Adrenal gland (tissue), 19 donors: ENCODE data around the gene PSMG4. TPM values are rescaled to one million over a fixed set of nuclear protein-coding genes. Genes with fewer than 3 reads are reported as not detected.
A peak's percentile ranks its signal among the peaks of the same experiment; 100 is the strongest.

Source experiments
- DNase-seq, 7 donors: peaks; one replicate each; pipeline ENCODE4 v3.0.0-alpha.2; 2019 to 2020
- H3K27ac ChIP-seq, 5 donors: fragments of 200-600 bp; sonication (generic) in 4 of 5; 1 replicate in 3 of 5; 2 replicates in 2 of 5; pipeline versions ENCODE4 v1.5.1 to v1.8.0; 2016 to 2020; ENCODE audit warnings: mild to moderate bottlenecking in 1 of 5
- H3K27me3 ChIP-seq: fragments of 200-600 bp; 2 replicates; pipeline ENCODE4 v1.8.0; 2021
- H3K36me3 ChIP-seq, 2 donors: fragments of 200-600 bp; replicated peaks in 1 of 2; 1 replicate in 1 of 2; 2 replicates in 1 of 2; pipeline versions ENCODE4 v1.5.1 to v1.8.0; 2018 to 2022
- H3K4me1 ChIP-seq, 2 donors: fragments of 200-600 bp; replicated peaks in 1 of 2; 1 replicate in 1 of 2; 2 replicates in 1 of 2; pipeline versions ENCODE4 v1.5.1 to v1.8.0; 2018 to 2021
- H3K4me3 ChIP-seq, 4 donors: fragments of 200-600 bp; sonication (generic) in 3 of 4; one replicate each; pipeline ENCODE4 v1.5.1; 2016 to 2018
- H3K9me3 ChIP-seq, 3 donors: fragments of 200-600 bp; sonication (generic) in 1 of 3; replicated peaks in 1 of 3; 1 replicate in 2 of 3; 2 replicates in 1 of 3; pipeline versions ENCODE4 v1.5.1 to v1.8.0; 2016 to 2021
- CTCF ChIP-seq, 6 experiments: fragments of 450-650 bp in 4 of 6; fragments of 200-600 bp in 2 of 6; sonication (generic) in 1 of 6; IDR thresholded peaks; 1 replicate in 5 of 6; 2 replicates in 1 of 6; pipeline versions ENCODE4 v1.5.1 to v1.8.0; 2016 to 2021; ENCODE audit warnings: antibody characterized with exemption in 6 of 6, mild to moderate bottlenecking in 2 of 6, moderate library complexity in 1 of 6
- POLR2A ChIP-seq, 2 donors: fragments of 450-650 bp; IDR thresholded peaks; one replicate each; pipeline ENCODE4 v1.6.1; 2017; ENCODE audit warnings: antibody characterized with exemption in 2 of 2, mild to moderate bottlenecking in 2 of 2, moderate library complexity in 1 of 2
- WGBS, 4 donors: extraction: QIAGEN DNeasy Blood & Tissue Kit in 2 of 4; methylation state at CpG; one replicate each; pipeline versions ENCODE4 v1.1.5 to v1.1.7; 2013 to 2017; 5-methylcytosine and 5-hydroxymethylcytosine counted together
- intact Hi-C, 2 donors: fragments of 100-400 bp; cut with DNase I; formaldehyde crosslinking; loops; one replicate each; pipeline versions ENCODE4 v1.14.1 to v1.15.0; 2022 to 2023
- long read RNA-seq, 10 donors: library from polyadenylated mRNA in 3 of 10; unstranded in 2 of 10; stranded (forward) in 1 of 10; transcript quantifications; one replicate each; pipeline ENCODE4 v2.0.0 and lab custom pipeline, GENCODE V29; 2021 to 2026
- polyA plus RNA-seq, 3 donors: library from polyadenylated mRNA; stranded (reverse); fragments of 200-250 nt in 2 of 3; fragments of 350-450 nt in 1 of 3; fragmentation: Illumina TruSeq in 1 of 3; extraction: RNeasy Lipid Tissue Mini Kit (QIAGEN cat#74804) in 1 of 3; gene quantifications; one replicate each; pipeline ENCODE4 v1.2.3, GENCODE V29; 2013 to 2014
- total RNA-seq, 9 donors: library from RNA; depleted of rRNA in 4 of 9; stranded (reverse); fragments of >200 nt in 4 of 9; fragments of 120-200 nt in 1 of 9; fragmentation: NEBNext Ultra II Directional in 1 of 9; extraction: Animal tissue kit (Norgen Biotek cat#: 25700) in 1 of 9; gene quantifications; one replicate each; pipeline versions ENCODE4 v1.1.0 to v1.2.4, GENCODE V29; 2013 to 2023
- donor health status: healthy with polysubstance abuse.
- donor health status: Bipolar disorder and iron deficiency.
- donor health status: DM: yes; HTN: yes; CAD: no.
- donor health status: DM: no; HTN: no; CAD: no.
- donor health status: DM: no; HTN: no; CAD: no.
- donor health status: DM: yes; HTN: yes; CAD: no.

Gene PSMG4
- 10 to 100 TPM in 8 of 9 donors, 1 to 10 TPM in 1; 4.9 to 23.6 (median 19.5) TPM for total RNA-seq
- polyA plus RNA-seq, result 10 to 100 TPM; 17.9 to 87.5 (median 55.7) TPM
- long read RNA-seq, donor 1, full-length matches to known transcripts, result 20 of 20 reads
- long read RNA-seq, donor 1, partial matches to known transcripts, result 0 of 20 reads
- long read RNA-seq, donor 1, other reads (novel, unspliced or antisense), result 0 of 20 reads
- long read RNA-seq, donor 2, transcript PSMG4-206 (3 exons, 838 nt), result major isoform, 9 of 11 reads
- long read RNA-seq, donor 2, partial matches to known transcripts, result 0 of 11 reads
- long read RNA-seq, donor 2, other reads (novel, unspliced or antisense), result 0 of 11 reads
- long read RNA-seq, donor 3, transcript PSMG4-206 (3 exons, 838 nt), result major isoform, 9 of 12 reads
- long read RNA-seq, donor 3, partial matches to known transcripts, result 0 of 12 reads
- long read RNA-seq, donor 3, other reads (novel, unspliced or antisense), result 0 of 12 reads
- long read RNA-seq, donor 4, transcript PSMG4-206 (3 exons, 838 nt), result major isoform, 17 of 25 reads
- long read RNA-seq, donor 4, transcript PSMG4-205 (4 exons, 629 nt), result minor isoform, 6 of 25 reads
- long read RNA-seq, donor 4, partial matches to known transcripts, result 0 of 25 reads
- long read RNA-seq, donor 4, other reads (novel, unspliced or antisense), result 2 of 25 reads
- long read RNA-seq, donor 5, transcript PSMG4-206 (3 exons, 838 nt), result major isoform, 31 of 37 reads
- long read RNA-seq, donor 5, partial matches to known transcripts, result 0 of 37 reads
- long read RNA-seq, donor 5, other reads (novel, unspliced or antisense), result 4 of 37 reads
- long read RNA-seq, donor 6, transcript PSMG4-206 (3 exons, 838 nt), result major isoform, 11 of 16 reads
- long read RNA-seq, donor 6, partial matches to known transcripts, result 0 of 16 reads
- long read RNA-seq, donor 6, other reads (novel, unspliced or antisense), result 3 of 16 reads
- long read RNA-seq, donor 7, transcript PSMG4-206 (3 exons, 838 nt), result major isoform, 9 of 11 reads
- long read RNA-seq, donor 7, partial matches to known transcripts, result 0 of 11 reads
- long read RNA-seq, donor 7, other reads (novel, unspliced or antisense), result 0 of 11 reads
- long read RNA-seq, donor 8, transcript PSMG4-206 (3 exons, 838 nt), result major isoform, 9 of 11 reads
- long read RNA-seq, donor 8, partial matches to known transcripts, result 0 of 11 reads
- long read RNA-seq, donor 8, other reads (novel, unspliced or antisense), result 0 of 11 reads
- long read RNA-seq, donor 9, transcript PSMG4-206 (3 exons, 838 nt), result major isoform, 9 of 10 reads
- long read RNA-seq, donor 9, partial matches to known transcripts, result 0 of 10 reads
- long read RNA-seq, donor 9, other reads (novel, unspliced or antisense), result 0 of 10 reads
- long read RNA-seq, donor 10, transcript PSMG4-206 (3 exons, 838 nt), result major isoform, 5 of 6 reads
- long read RNA-seq, donor 10, partial matches to known transcripts, result 0 of 6 reads
- long read RNA-seq, donor 10, other reads (novel, unspliced or antisense), result 0 of 6 reads

GRCh38 chr6:3258720-3259490 is at the start of gene PSMG4:
Gene PSMG4 (plus strand): TSS chr6:3258947. CDS start chr6:3259023, 76 bp downstream.
- Histone ChIP-seq H3K4me3 (peak within 1 kb of the TSS; percentile 75 to 97 (median 92)), H3K27me3 (no peaks in the 10 kb centered on the region), H3K27ac (peak within 1 kb of the TSS; percentile 30 to 88 (median 79)), H3K36me3 (peaks cover 0 to 4% of the 10 kb centered on the region in 2 donors), H3K9me3 (no peaks in the 10 kb centered on the region), H3K4me1 (peaks cover 14 to 38% of the 10 kb centered on the region in 2 donors)
- 0 to 1% (median 0%) methylated on average over 4 to 80 of the region's 80 CpGs for WGBS, 4 donors
- intact Hi-C loops, result no loop called here
- peak; percentile 44 to 50 for TF ChIP-seq POLR2A (IDR thresholded peaks at IDR 0.05)
- TF ChIP-seq CTCF (IDR thresholded peaks at IDR 0.05), result peak in 1 of 6 experiments; percentile 7
- peak; percentile 94 to 97 (median 96) for DNase-seq

GRCh38 chr6:3209114-3210023 is 49.4 kb upstream of the PSMG4 start:
- H3K9me3 ChIP-seq, result no peaks in the 10 kb centered on the region
- H3K27ac ChIP-seq, result no peak overlapping the region
- no peaks in the 10 kb centered on the region for H3K4me1 ChIP-seq
- intact Hi-C loops, result no loop called here
- WGBS, 4 donors, result 53 to 64% (median 58%) methylated on average over 17 of the region's 17 CpGs
- no peaks in the 10 kb centered on the region for H3K36me3 ChIP-seq
- H3K27me3 ChIP-seq, result no peaks in the 10 kb centered on the region
- peak in 5 of 7 donors; percentile 36 to 80 (median 47) for DNase-seq
- no peak overlapping the region for H3K4me3 ChIP-seq
- TF ChIP-seq POLR2A (IDR thresholded peaks at IDR 0.05), result no peak
- TF ChIP-seq CTCF (IDR thresholded peaks at IDR 0.05), result no peak

- TF ChIP-seq CTCF (IDR thresholded peaks at IDR 0.05) (no peak), POLR2A (IDR thresholded peaks at IDR 0.05) (no peak)
- H3K4me1 ChIP-seq, result no peaks in the 10 kb centered on the region
- intact Hi-C loops, result no loop called here
- H3K36me3 ChIP-seq, result no peaks in the 10 kb centered on the region
- H3K27me3 ChIP-seq, result no peaks in the 10 kb centered on the region
- 84 to 87% (median 86%) methylated on average over 5 to 9 of the region's 9 CpGs for WGBS, 4 donors
- no peak for DNase-seq
- no peaks in the 10 kb centered on the region for H3K9me3 ChIP-seq
- no peak overlapping the region for H3K4me3 ChIP-seq
- H3K27ac ChIP-seq, result no peak overlapping the region
These were observed 48.6 kb upstream of the PSMG4 start for GRCh38 chr6:3210024-3210610.
